Astrocyte of the cerebellum (primary cell): ENCODE measurements around the gene ATAD1.
"Not testable (repeated sequence)": the region's sequence is repeated elsewhere in the genome, so short reads cannot be mapped to it uniquely, and the experiment has no call there.

Experiments
- DNase-seq: peaks from one replicate; pipeline ENCODE4 v3.0.0-alpha.2; 2011; ENCODE audit warnings: low read depth
- H3K4me3 ChIP-seq: 2 replicates; pipeline ENCODE4 v1.5.1; 2011; ENCODE audit warnings: mild to moderate bottlenecking, low read depth, low read length, moderate library complexity
- in situ Hi-C: cut with HindIII; loops from 2 replicates; pipeline ENCODE4 v1.10.0; 2017; ENCODE audit warnings: low sequenced_read_pairs
- TF ChIP-seq, protein P1 (sequence below): IDR thresholded peaks from 2 replicates; pipeline ENCODE4 v1.5.1; 2012; ENCODE audit warnings: low read length, low read depth, moderate library complexity, mild to moderate bottlenecking; ENCODE audit errors: missing control alignments

ATAD1 gene

DNA sequence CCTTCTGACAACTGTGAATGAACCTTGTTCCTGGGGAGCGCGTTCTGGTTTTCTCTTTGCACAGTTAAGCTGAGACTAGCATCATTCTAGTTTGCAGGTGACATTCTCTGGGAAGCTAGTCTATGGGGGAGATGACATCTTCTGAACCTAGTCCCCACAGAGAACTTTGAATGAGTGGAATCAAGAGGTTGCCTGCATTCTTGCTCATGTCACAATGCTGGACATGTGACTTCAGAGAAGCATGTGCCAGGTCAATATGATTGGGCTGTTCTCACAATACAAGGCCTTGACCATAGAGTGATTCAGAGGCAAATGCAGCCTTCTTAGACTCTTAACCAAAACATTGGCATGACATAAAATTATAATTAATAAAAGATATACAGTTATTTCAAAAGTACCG, 23.2 kb upstream of the ATAD1 start:
- in situ Hi-C loops: no loop called here
- no peak for DNase-seq
- no peak overlapping the region for H3K4me3 ChIP-seq
- TF ChIP-seq, protein P1, sequence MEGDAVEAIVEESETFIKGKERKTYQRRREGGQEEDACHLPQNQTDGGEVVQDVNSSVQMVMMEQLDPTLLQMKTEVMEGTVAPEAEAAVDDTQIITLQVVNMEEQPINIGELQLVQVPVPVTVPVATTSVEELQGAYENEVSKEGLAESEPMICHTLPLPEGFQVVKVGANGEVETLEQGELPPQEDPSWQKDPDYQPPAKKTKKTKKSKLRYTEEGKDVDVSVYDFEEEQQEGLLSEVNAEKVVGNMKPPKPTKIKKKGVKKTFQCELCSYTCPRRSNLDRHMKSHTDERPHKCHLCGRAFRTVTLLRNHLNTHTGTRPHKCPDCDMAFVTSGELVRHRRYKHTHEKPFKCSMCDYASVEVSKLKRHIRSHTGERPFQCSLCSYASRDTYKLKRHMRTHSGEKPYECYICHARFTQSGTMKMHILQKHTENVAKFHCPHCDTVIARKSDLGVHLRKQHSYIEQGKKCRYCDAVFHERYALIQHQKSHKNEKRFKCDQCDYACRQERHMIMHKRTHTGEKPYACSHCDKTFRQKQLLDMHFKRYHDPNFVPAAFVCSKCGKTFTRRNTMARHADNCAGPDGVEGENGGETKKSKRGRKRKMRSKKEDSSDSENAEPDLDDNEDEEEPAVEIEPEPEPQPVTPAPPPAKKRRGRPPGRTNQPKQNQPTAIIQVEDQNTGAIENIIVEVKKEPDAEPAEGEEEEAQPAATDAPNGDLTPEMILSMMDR: no peak

DNA sequence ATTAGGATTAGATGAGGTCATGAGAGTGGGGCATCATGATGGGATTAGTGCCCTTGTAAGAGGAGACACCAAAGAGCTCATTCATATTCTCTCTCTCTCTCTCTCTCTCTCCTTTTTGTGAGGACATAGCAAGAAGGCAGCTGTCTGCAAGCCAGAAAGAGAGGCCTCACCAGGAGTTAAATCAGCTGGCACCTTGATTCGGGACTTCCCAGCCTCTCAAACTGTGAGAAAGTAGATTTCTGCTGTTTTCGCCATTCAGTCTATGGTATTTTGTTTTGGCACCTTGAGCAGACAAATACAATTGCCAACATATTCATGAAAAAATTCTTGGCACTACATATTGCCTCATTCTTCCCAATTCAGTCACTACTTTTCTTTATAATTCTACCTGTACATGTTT, 20.6 kb upstream of the ATAD1 start:
- DNase-seq: no peak
- TF ChIP-seq, protein P1: no peak
- in situ Hi-C loops: no loop called here
- H3K4me3 ChIP-seq: no peak overlapping the region

DNA sequence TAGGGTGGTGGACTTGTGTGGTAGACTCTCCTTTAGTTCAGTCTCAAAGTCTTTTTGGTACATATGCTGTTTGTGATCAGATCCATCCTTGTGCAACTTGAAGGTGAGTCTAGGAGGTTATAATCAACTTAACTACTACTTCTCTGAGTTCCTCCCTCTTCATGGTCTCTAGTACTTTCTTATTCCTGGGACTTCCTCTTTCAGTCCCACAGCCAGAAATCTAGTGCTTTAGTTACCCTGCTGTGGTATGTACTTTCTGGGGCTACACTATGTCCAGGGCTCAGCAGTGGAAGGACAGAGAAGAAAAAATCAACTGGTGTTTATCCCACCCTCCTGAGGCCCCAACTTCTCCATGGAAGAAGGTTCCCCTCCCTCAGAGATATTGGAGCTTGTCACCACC, 19.4 kb upstream of the ATAD1 start:
- DNase-seq: no peak
- TF ChIP-seq, protein P1: no peak
- no peak overlapping the region for H3K4me3 ChIP-seq
- in situ Hi-C loops: no loop called here

DNA sequence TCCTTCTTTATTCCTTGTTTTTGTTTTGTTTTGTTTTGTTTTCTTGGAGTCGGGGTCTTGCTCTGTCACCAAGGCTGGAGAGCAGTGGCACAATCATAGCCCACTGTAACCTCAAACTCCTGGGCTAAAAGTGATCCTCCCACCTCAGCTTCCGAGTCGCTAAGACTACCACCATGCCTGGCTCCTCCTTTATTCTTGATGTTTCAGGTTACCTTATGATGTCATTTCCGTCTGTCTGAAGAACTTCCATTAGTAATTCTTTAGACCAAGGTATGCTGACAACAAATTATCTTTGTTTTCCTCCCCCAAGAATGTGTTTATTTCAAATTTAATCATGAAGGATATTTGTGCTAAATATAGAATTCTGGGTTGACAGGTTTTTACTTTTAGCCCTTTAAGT, 18.1 kb upstream of the ATAD1 start:
- in situ Hi-C loops: no loop called here
- TF ChIP-seq, protein P1: no peak
- no peak for DNase-seq
- H3K4me3 ChIP-seq: no peak overlapping the region

DNA sequence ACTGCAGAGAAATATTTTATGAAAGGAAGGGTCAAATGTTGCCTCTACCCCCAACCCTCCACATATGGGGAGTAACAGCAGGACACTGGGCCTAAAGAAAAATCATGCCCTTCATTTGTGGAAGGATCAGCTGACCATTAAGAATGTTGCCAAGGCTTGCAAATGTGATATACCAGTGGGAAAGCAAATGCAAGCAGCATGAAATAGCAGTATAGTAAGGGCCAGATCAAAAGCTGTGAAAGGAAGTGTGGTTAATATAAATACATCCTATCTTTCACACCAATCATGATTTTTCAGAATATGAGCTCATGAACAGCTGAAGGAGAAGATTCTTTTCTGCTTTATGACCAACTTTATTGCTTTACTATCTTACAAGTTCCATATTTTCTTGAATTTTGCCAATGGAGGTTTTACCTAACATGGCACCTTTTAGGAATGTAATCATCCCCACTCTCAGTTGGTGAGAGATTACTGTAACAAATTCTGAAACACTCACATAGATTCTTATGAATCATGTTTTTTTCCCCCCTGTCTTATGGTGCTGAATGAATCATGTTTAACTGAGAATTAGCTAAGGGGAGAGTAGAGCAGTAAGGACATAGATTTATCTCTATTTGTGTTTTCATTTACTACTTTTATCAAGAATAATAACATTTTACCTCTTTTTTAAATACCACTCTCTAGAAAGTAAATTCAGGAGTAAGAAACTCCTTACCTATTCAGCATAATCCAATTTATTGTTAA, 12.1 kb upstream of the ATAD1 start:
- in situ Hi-C loops: no loop called here
- no peak overlapping the region for H3K4me3 ChIP-seq
- TF ChIP-seq, protein P1: no peak
- no peak for DNase-seq

DNA sequence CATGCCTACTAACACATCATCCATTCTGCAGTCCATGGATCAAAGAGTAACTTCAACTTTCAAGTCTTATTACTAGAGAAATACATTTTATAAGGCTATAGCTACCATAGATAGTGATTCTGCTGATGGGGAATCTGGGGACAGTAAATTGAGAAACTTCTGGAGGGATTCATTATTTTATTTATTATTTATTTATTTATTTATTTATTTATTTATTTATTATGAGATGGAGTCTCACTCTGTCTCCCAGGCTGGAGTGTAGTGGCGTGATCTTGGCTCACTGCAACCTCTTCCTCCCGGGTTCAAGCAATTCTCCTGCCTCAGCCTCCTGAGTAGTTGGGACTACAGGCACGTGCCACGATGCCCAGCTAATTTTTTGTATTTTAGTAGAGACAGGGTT, 11.0 kb upstream of the ATAD1 start:
- DNase-seq, in situ Hi-C loops, H3K4me3 ChIP-seq: not testable (repeated sequence)

DNA sequence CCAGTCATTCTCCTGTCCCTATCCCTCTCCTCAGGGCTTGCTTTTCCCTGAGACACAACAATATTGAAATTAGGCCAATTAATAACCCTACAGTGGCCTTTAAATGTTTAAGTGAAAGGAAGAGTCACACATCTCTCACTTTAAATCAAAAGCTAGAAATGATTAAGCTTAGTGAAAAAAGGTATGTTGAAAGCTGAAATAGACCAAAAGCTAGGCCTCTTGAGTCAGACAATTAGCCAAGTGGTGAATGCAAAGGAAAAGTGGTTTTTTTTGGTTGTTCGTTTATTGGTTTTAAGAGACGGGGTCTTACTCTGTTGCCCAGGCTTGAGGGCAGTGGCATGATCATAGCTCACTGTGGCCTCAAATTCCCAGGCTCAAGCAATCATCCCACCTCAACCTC, 9.7 kb upstream of the ATAD1 start:
- TF ChIP-seq, protein P1: no peak
- in situ Hi-C loops: no loop called here
- no peak for DNase-seq
- no peak overlapping the region for H3K4me3 ChIP-seq
